Skin of body (tissue), 2 donors: ENCODE measurements around the gene SHKBP1. TPM values are rescaled to one million over a fixed set of nuclear protein-coding genes. Genes with fewer than 3 reads are reported as not detected.

ENCODE experiments used
- DNase-seq: peaks from one replicate; lab custom pipeline; 2025; lab: John Stamatoyannopoulos, UW
- total RNA-seq: library from RNA; depleted of rRNA; stranded (reverse); fragments of >200 nt; gene quantifications from one replicate; pipeline ENCODE4 v1.2.3, GENCODE V29; 2014

The SHKBP1 gene
- total RNA-seq, 1 donor from 2014 or later, result 12.3 TPM

GRCh38 chr19:40630571-40631160 is 54.0 kb downstream of the SHKBP1 start:
- DNase-seq, result no peak

- DNase-seq, result no peak
These were observed 55.8 kb downstream of the SHKBP1 start for GRCh38 chr19:40632311-40633036.

GRCh38 chr19:40633207-40633606 is 56.5 kb downstream of the SHKBP1 start:
- no peak for DNase-seq

DNA sequence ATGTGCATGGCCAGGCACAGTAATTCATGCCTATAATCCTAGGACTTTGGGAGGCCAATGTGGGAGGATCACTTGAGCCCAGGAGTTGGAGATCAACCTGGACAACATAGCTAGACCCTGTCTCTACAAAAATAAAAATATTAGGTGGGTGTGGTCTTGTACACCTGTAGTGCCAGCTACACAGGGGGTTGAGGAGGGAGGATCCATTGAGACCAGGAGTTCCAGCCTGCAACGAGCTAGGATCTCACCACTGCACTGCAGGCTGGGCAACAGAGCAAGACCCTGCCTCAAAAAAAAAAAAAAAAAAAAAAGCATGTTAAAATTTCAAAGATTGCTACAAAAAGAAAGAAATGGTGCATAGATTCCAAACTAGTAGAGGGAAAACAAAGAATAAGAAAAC is 61.7 kb downstream of the SHKBP1 start:
- DNase-seq, result no peak

DNA sequence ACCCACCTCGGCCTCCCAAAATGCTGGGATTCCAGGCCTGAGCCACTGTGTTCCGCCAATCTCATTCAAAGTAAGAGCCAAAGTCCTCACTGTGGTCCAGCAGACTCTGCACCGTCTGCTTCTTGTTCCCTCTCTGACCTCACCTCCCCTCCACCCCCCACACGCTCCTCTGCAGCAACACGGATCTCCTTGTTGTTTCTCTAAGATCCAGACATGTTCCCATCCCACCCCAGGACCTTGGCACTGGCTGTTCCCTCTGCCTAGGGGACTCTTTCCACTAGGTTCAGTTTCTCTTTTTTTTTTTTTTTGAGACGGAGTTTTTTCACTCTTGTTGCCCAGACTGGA is 62.9 kb downstream of the SHKBP1 start:
- DNase-seq, result no peak

- DNase-seq, result no peak
These were observed 64.1 kb downstream of the SHKBP1 start for GRCh38 chr19:40640744-40641143.

Other genes with a start within 250 kb of the SHKBP1 start
- 8.2 TPM for gene C19orf47, start 228.5 kb upstream of the SHKBP1 start, total RNA-seq
- gene PLD3, start 228.2 kb upstream of the SHKBP1 start, total RNA-seq, result 137 TPM
- 0.10 TPM for gene HIPK4, start 186.7 kb upstream of the SHKBP1 start, total RNA-seq
- 5.2 TPM for gene PRX, start 163.5 kb upstream of the SHKBP1 start, total RNA-seq
- gene SERTAD1, start 150.9 kb upstream of the SHKBP1 start, total RNA-seq, result 10.6 TPM
- gene SERTAD3, start 132.5 kb upstream of the SHKBP1 start, total RNA-seq, result 30.8 TPM
- 107 TPM for gene BLVRB, start 111.1 kb upstream of the SHKBP1 start, total RNA-seq
- gene SPTBN4, start 109.9 kb upstream of the SHKBP1 start, total RNA-seq, result 1.2 TPM
- gene LTBP4, start 24.5 kb downstream of the SHKBP1 start, total RNA-seq, result 72.0 TPM
- 17.6 TPM for gene NUMBL, start 113.8 kb downstream of the SHKBP1 start, total RNA-seq
- 18.6 TPM for gene COQ8B, start 140.0 kb downstream of the SHKBP1 start, total RNA-seq
- gene ITPKC, start 140.2 kb downstream of the SHKBP1 start, total RNA-seq, result 29.8 TPM
- 1.3 TPM for gene ACTMAP, start 173.6 kb downstream of the SHKBP1 start, total RNA-seq
- gene SNRPA, start 174.3 kb downstream of the SHKBP1 start, total RNA-seq, result 36.6 TPM
- gene MIA, start 198.6 kb downstream of the SHKBP1 start, total RNA-seq, result 8.8 TPM
- 5.3 TPM for gene RAB4B, start 201.4 kb downstream of the SHKBP1 start, total RNA-seq
- 27.4 TPM for gene EGLN2, start 222.3 kb downstream of the SHKBP1 start, total RNA-seq